A549 (cell line): ENCODE measurements around the gene DEFB126.

ENCODE experiments used
- CBX8 ChIP-seq: fragments of 200-600 bp; sonication (generic); IDR thresholded peaks from 2 replicates; pipeline ENCODE4 v1.6.1; 2016
- CTCF ChIP-seq: fragments of >200 bp; sonication (Bioruptor Twin); formaldehyde crosslinking; IDR thresholded peaks from 3 replicates; pipeline ENCODE4 v1.5.1; 2016
- EP300 ChIP-seq, 2 experiments: fragments of >200 bp; sonication (Bioruptor Twin); formaldehyde crosslinking; IDR thresholded peaks; 2 replicates in 1 of 2; 3 replicates in 1 of 2; pipeline ENCODE4 v1.6.1; 2016 to 2017
- MAFK ChIP-seq: fragments of 450-650 bp; IDR thresholded peaks from 2 replicates; pipeline ENCODE4 v1.6.1; 2014; ENCODE audit not compliant: partially characterized antibody
- POLR2A ChIP-seq: IDR thresholded peaks from 2 replicates; pipeline ENCODE4 v1.6.1; 2012; ENCODE audit warnings: mild to moderate bottlenecking, low read length
- RFX5 ChIP-seq: fragments of 450-650 bp; IDR thresholded peaks from 2 replicates; pipeline ENCODE4 v1.7.1; 2014; ENCODE audit warnings: antibody characterized with exemption, mild to moderate bottlenecking, moderate library complexity
- ZNF302 ChIP-seq: fragments of 250-450 bp; sonication (Bioruptor Pico); IDR thresholded peaks from 2 replicates; pipeline ENCODE4 v1.9.0; 2021; ENCODE audit warnings: inconsistent platforms, mild to moderate bottlenecking, moderate library complexity

GRCh38 chr20:187733-188132, 45.3 kb downstream of the DEFB126 start:
- TF ChIP-seq RFX5 (no peak), CTCF (no peak), CBX8 (no peak), MAFK (no peak), POLR2A (no peak), ZNF302 (no peak), EP300 (IDR thresholded peaks at IDR 0.05) (no peak)
